Endothelial cell of umbilical vein (primary cell): ENCODE measurements around the gene ADAT3. TPM values are rescaled to one million over a fixed set of nuclear protein-coding genes. Genes with fewer than 3 reads are reported as not detected.

Source experiments
- BruUV-seq: library from RNA; stranded (reverse); fragments of 400-500 nt; replicated peaks from 2 replicates; lab custom pipeline; 2021; lab: Mats Ljungman, UMichigan
- CTCF ChIA-PET: fragments of 300-600, 350-600 bp; sonication (Branson Sonifier 250); formaldehyde crosslinking; loops from one replicate; lab custom pipeline; 2021; ENCODE audit warnings: antibody characterized with exemption, inconsistent platforms; lab: Charles Lee
- POLR2A ChIA-PET: fragments of 300-600, 350-600 bp; sonication (Branson Sonifier 250); formaldehyde crosslinking; loops from one replicate; lab custom pipeline; 2021; ENCODE audit warnings: antibody characterized with exemption, inconsistent platforms; lab: Charles Lee
- DNase-seq: peaks from one replicate; pipeline ENCODE4 v3.0.0-alpha.2; 2011; ENCODE audit warnings: low read depth, low spot score
- FAIRE-seq: peaks from 2 replicates; lab custom pipeline; 2011; peaks lifted over from hg19 to GRCh38; lab: Jason Lieb, UNC
- H2AFZ ChIP-seq: 2 replicates; pipeline ENCODE4 v1.6.0; 2012; ENCODE audit warnings: low read depth, low read length, control low read depth, inconsistent platforms
- H3K27ac ChIP-seq: 2 replicates; pipeline ENCODE4 v1.5.1; 2011; ENCODE audit warnings: low read depth, mild to moderate bottlenecking, control low read depth, low read length, moderate library complexity; ENCODE audit not compliant: insufficient read depth
- H3K27me3 ChIP-seq, 2 experiments: 2 replicates each; pipeline versions ENCODE4 v1.6.0 to v1.6.1; 2011; ENCODE audit warnings: low read length in 2 of 2, mixed read lengths in 1 of 2; ENCODE audit not compliant: control insufficient read depth in 2 of 2, insufficient read depth in 2 of 2
- H3K36me3 ChIP-seq, 2 experiments: 2 replicates in 1 of 2; 3 replicates in 1 of 2; pipeline ENCODE4 v1.5.1; 2011; ENCODE audit warnings: low read length in 2 of 2, mild to moderate bottlenecking in 1 of 2, moderate library complexity in 1 of 2; ENCODE audit not compliant: control insufficient read depth in 2 of 2, insufficient read depth in 2 of 2; ENCODE audit errors: extremely low read depth in 1 of 2
- H3K4me1 ChIP-seq: 3 replicates; pipeline ENCODE4 v1.5.1; 2011; ENCODE audit warnings: mild to moderate bottlenecking, low read length; ENCODE audit not compliant: control insufficient read depth, insufficient read depth; ENCODE audit errors: extremely low read depth
- H3K4me2 ChIP-seq: 2 replicates; pipeline ENCODE4 v1.6.1; 2011; ENCODE audit warnings: low read length, control low read depth, mixed read lengths; ENCODE audit not compliant: insufficient read depth
- H3K4me3 ChIP-seq, 3 experiments: fragments of 200-600 bp in 1 of 3; sonication (generic), shearing (Covaris generic) in 1 of 3; replicated peaks in 1 of 3; 2 replicates each; pipeline ENCODE4 v1.5.1; 2011 to 2016; ENCODE audit warnings: control low read depth in 3 of 3, low read length in 3 of 3, mild to moderate bottlenecking in 2 of 3, inconsistent platforms in 1 of 3, low read depth in 1 of 3, moderate library complexity in 1 of 3; ENCODE audit not compliant: insufficient read depth in 1 of 3
- H3K79me2 ChIP-seq: 2 replicates; pipeline ENCODE4 v1.6.0; 2012; ENCODE audit warnings: low read length, inconsistent platforms; ENCODE audit not compliant: control insufficient read depth, insufficient read depth
- H3K9ac ChIP-seq: replicated peaks from 2 replicates; pipeline ENCODE3; 2011; ENCODE audit warnings: low read length, control low read depth; ENCODE audit not compliant: insufficient read depth; ENCODE audit errors: extremely low read depth
- H3K9me1 ChIP-seq: replicated peaks from 3 replicates; pipeline ENCODE4 v1.6.0; 2011; ENCODE audit warnings: mild to moderate bottlenecking, low read length; ENCODE audit not compliant: control insufficient read depth, insufficient read depth; ENCODE audit errors: extremely low read depth
- H3K9me3 ChIP-seq: replicated peaks from 2 replicates; pipeline ENCODE4 v1.5.1; 2012; ENCODE audit warnings: low read length, inconsistent platforms; ENCODE audit not compliant: control insufficient read depth, insufficient read depth
- H4K20me1 ChIP-seq: replicated peaks from 2 replicates; pipeline ENCODE3; 2011; ENCODE audit warnings: mild to moderate bottlenecking, low read length; ENCODE audit not compliant: control insufficient read depth, insufficient read depth; ENCODE audit errors: extremely low read depth
- EZH2 ChIP-seq: IDR thresholded peaks from 2 replicates; pipeline ENCODE4 v1.6.1; 2012; ENCODE audit warnings: borderline replicate concordance, low read depth, mild to moderate bottlenecking, moderate library complexity, low read length, inconsistent platforms; ENCODE audit not compliant: severe bottlenecking
- FOS ChIP-seq: IDR thresholded peaks from 2 replicates; pipeline ENCODE4 v1.6.1; 2011; ENCODE audit warnings: mild to moderate bottlenecking, low read length, moderate library complexity, borderline replicate concordance; ENCODE audit not compliant: insufficient read depth
- GATA2 ChIP-seq: IDR thresholded peaks from 2 replicates; pipeline ENCODE4 v1.7.0; 2011; ENCODE audit warnings: low read depth, mild to moderate bottlenecking, moderate library complexity, mixed read lengths, low read length; ENCODE audit not compliant: insufficient read length, insufficient read depth
- MYC ChIP-seq: IDR thresholded peaks from one replicate; pipeline ENCODE4 v1.6.1; 2011; ENCODE audit warnings: mild to moderate bottlenecking, low read depth, low read length
- POLR2A ChIP-seq: IDR thresholded peaks from 2 replicates; pipeline ENCODE4 v1.6.1; 2012; ENCODE audit warnings: low read depth, mild to moderate bottlenecking, control low read depth, low read length
- POLR2AphosphoS5 ChIP-seq: IDR thresholded peaks from 2 replicates; pipeline ENCODE4 v1.6.1; 2012; ENCODE audit warnings: low read depth, mild to moderate bottlenecking, control low read depth, low read length, moderate library complexity; ENCODE audit not compliant: insufficient read depth
- dilution Hi-C: fragments of 300-500 bp; cut with MboI; formaldehyde crosslinking; loops from one replicate; pipeline ENCODE4 v1.15.0; 2019; ENCODE audit warnings: low sequenced_read_pairs; ENCODE audit not compliant: extremely low pct_ligation_motif_present
- intact Hi-C: fragments of 100-400 bp; cut with micrococcal nuclease; formaldehyde crosslinking; loops from one replicate; pipeline ENCODE4 v1.10.0; 2022
- polyA plus RNA-seq, 4 experiments: library from polyadenylated mRNA; depleted of rRNA in 3 of 4; stranded (reverse) in 3 of 4; unstranded in 1 of 4; fragments of >200 nt; gene quantifications; 2 replicates each; pipeline versions ENCODE4 v1.2.1 to v1.2.3, GENCODE V29; 2011 to 2012; ENCODE audit warnings: missing spikeins in 1 of 4
- total RNA-seq: library from RNA; stranded (reverse); gene quantifications from 2 replicates; pipeline ENCODE4 v1.2.3, GENCODE V29; 2021
- TF ChIP-seq, protein P1 (sequence below): IDR thresholded peaks from 2 replicates; pipeline ENCODE4 v1.6.1; 2011; ENCODE audit not compliant: insufficient read depth, insufficient read length
- TF ChIP-seq, protein P2 (sequence below), 2 donors: IDR thresholded peaks; 1 replicate in 1 of 2; 2 replicates in 1 of 2; pipeline ENCODE4 v1.5.1; 2011; ENCODE audit warnings: low read length in 2 of 2, mild to moderate bottlenecking in 2 of 2, moderate library complexity in 2 of 2, control low read depth in 1 of 2, inconsistent platforms in 1 of 2, low read depth in 1 of 2; ENCODE audit not compliant: insufficient read depth in 1 of 2; ENCODE audit errors: extremely low read depth in 1 of 2

ADAT3 gene
- total and polyA plus RNA-seq, 2 donors (not counting 3 experiments of a cell fraction or from before 2014, with no cell fraction given) = 5.7 to 11.7 TPM

DNA sequence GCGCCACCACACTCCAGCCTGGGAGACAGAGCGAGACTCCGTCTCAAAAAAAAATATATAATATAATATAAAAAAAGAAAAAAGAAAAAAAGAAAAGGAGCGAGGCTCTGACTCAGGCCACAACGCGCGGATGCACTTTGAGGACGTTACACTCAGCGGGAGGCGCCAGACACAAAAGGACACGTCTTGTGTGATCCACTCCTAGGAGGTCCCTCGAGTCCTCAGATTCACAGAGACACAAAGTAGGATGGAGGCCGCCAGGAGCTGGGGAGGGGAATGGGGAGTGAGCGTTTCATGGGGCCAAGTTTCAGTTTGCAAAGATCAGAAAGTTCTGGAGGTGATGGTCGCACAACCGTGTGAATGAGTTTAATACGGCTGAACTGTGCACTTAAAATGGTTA lies 11.4 kb upstream of the ADAT3 start:
- FAIRE-seq = no peak
- H3K27me3 ChIP-seq = no peaks in the 10 kb centered on the region
- no peak for TF ChIP-seq POLR2A
- no peak for TF ChIP-seq FOS
- TF ChIP-seq MYC = no peak
- no peak for TF ChIP-seq GATA2
- TF ChIP-seq, protein P1, sequence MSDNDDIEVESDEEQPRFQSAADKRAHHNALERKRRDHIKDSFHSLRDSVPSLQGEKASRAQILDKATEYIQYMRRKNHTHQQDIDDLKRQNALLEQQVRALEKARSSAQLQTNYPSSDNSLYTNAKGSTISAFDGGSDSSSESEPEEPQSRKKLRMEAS = no peak
- TF ChIP-seq POLR2AphosphoS5 = no peak
- TF ChIP-seq, protein P2, sequence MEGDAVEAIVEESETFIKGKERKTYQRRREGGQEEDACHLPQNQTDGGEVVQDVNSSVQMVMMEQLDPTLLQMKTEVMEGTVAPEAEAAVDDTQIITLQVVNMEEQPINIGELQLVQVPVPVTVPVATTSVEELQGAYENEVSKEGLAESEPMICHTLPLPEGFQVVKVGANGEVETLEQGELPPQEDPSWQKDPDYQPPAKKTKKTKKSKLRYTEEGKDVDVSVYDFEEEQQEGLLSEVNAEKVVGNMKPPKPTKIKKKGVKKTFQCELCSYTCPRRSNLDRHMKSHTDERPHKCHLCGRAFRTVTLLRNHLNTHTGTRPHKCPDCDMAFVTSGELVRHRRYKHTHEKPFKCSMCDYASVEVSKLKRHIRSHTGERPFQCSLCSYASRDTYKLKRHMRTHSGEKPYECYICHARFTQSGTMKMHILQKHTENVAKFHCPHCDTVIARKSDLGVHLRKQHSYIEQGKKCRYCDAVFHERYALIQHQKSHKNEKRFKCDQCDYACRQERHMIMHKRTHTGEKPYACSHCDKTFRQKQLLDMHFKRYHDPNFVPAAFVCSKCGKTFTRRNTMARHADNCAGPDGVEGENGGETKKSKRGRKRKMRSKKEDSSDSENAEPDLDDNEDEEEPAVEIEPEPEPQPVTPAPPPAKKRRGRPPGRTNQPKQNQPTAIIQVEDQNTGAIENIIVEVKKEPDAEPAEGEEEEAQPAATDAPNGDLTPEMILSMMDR (IDR thresholded peaks at IDR 0.05; ENCODE audit: extremely low read depth in 1 of 2, insufficient read depth in 1 of 2, low read depth in 1 of 2, low read length in 2 of 2) = no peak
- TF ChIP-seq EZH2 = no peak
- peaks cover 4% of the 10 kb centered on the region for H3K4me1 ChIP-seq
- H4K20me1 ChIP-seq = no peaks in the 10 kb centered on the region
- no peak overlapping the region for H3K27ac ChIP-seq
- no peak for DNase-seq
- dilution Hi-C loops = no loop called here
- CTCF ChIA-PET = no interaction called here
- H2AFZ ChIP-seq = no peak overlapping the region
- no peaks in the 10 kb centered on the region for H3K9me3 ChIP-seq
- H3K36me3 ChIP-seq = no peaks in the 10 kb centered on the region
- H3K79me2 ChIP-seq = no peaks in the 10 kb centered on the region
- intact Hi-C loops = no loop called here
- no peak overlapping the region for H3K4me3 ChIP-seq
- BruUV-seq = no TSS peak
- H3K9ac ChIP-seq = no peak overlapping the region
- H3K4me2 ChIP-seq = no peak overlapping the region
- POLR2A ChIA-PET = no interaction called here
- no peaks in the 10 kb centered on the region for H3K9me1 ChIP-seq
